Esophagus muscularis mucosa (tissue), 4 donors: ENCODE measurements around the gene ZNF24.

Experiments
- CTCF ChIP-seq, 3 experiments: fragments of 200-600 bp in 2 of 3; fragments of 450-650 bp in 1 of 3; sonication (generic) in 2 of 3; IDR thresholded peaks; one replicate each; pipeline ENCODE4 v1.5.1; 2017 to 2019; ENCODE audit warnings: antibody characterized with exemption in 3 of 3, mild to moderate bottlenecking in 2 of 3, moderate library complexity in 1 of 3
- EP300 ChIP-seq: sonication (generic); formaldehyde crosslinking; IDR thresholded peaks from one replicate; pipeline ENCODE4 v1.6.1; 2017; ENCODE audit warnings: antibody characterized with exemption
- POLR2A ChIP-seq: fragments of 450-650 bp; IDR thresholded peaks from one replicate; pipeline ENCODE4 v1.6.1; 2017; ENCODE audit warnings: antibody characterized with exemption, moderate library complexity, mild to moderate bottlenecking, low read depth
- POLR2AphosphoS5 ChIP-seq, 2 donors: sonication (generic); formaldehyde crosslinking; IDR thresholded peaks; one replicate each; pipeline ENCODE4 v1.6.1; 2017; ENCODE audit warnings: antibody characterized with exemption in 2 of 2

- TF ChIP-seq POLR2A (no peak), CTCF (IDR thresholded peaks at IDR 0.05) (no peak), POLR2AphosphoS5 (IDR thresholded peaks at IDR 0.05) (no peak), EP300 (no peak)
Observed at GRCh38 chr18:35283923-35284794, 60.1 kb downstream of the ZNF24 start.
